Measurements from ENCODE around the gene TMPRSS5. TPM values are rescaled to one million over a fixed set of nuclear protein-coding genes. Genes with fewer than 3 reads are reported as not detected.
"Not testable (repeated sequence)": the region's sequence is repeated elsewhere in the genome, so short reads cannot be mapped to it uniquely, and the experiment has no call there.

Gene TMPRSS5
- 35.0 TPM for total RNA-seq

DNA sequence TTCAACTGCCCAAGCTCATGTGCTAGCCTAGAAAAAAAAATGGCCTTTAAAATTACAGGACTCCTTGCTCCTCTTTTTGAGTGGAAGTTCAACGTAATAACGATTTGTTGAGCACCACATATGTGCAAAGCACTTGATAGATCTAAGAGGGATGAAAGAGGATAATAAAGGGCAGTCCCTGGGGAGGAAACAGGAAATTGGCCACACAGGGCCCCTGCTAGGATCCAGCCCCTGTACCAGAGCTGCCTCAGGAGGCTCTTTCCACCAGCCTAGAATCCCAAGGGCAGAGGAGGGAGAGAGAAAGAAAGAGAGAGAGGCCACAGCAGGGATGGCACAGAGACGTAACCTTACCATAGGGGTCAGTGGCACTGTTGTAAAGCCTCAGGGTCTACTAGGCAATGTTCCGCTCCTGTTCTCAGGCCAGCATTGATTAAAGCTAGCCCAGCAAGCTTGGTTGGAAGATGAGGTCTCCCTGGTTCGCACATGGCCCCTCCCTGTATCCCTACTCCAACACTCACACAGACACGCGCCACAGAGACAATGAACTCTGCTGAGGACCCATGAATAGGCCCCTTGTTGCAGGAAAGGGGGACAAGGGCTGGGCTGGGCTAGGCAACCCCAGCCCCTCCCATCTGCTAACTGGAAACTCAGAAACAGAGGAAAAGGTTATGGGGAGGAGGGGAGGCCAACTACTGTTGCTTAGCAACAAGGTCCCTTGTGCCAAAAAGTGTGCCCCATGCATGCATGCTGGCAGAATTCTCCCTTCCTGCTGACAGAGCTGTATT is at the start of gene TMPRSS5:
TMPRSS5 (minus strand) TSS at position 438 of the 785 bp plus-strand sequence; CDS start at position 354, 84 bp downstream.
- intact Hi-C loops (cut with DNase I), result no loop called here
- DNase-seq (ENCODE audit: low spot score), result no peak
- peak; percentile 93 for ATAC-seq

DNA sequence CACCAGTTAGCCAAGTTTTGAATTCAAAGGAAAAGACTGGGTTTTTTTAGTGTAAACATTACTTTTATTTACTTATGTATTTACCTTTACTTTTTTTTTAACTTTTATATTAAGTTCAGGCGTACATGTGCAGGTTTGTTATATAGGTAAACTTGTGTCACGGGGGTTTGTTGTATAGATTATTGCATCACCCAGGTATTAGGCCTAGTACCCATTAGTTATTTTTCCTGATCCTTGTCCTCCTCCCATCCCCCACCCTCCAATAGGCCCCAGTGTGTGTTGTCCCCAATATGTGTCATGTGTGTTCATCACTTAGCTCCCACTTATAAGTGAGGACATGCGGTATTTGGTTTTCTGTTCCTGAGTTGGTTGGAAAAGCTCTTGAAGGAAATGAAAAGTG is 46.8 kb upstream of the TMPRSS5 start:
- DNase-seq (ENCODE audit: low spot score) (no peak), ATAC-seq (no peak)
- intact Hi-C loops (cut with DNase I), result no loop called here

- intact Hi-C loops (cut with DNase I), result no loop called here
- ATAC-seq (no peak), DNase-seq (ENCODE audit: low spot score) (no peak)
Observed at GRCh38 chr11:113736323-113736722, 30.2 kb upstream of the TMPRSS5 start.

DNA sequence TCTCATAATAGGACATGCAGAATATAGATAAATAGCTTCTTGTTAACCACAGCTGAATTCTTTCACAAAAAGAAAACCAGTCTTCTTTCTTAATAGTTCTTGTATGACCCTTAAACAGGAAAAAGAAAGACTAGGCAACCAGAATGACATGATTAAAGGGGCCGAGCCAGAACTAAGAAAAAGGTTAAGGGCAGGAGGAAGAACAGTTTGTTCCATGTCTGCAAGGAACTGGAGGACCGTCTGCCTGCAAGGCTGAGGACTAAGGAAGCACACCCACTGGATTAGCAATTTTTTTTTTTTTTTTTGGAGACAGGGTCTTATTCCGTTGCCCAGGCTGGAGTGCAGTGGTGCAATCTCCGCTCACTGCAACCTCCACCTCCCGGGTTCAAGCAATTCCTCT is 26.0 kb upstream of the TMPRSS5 start:
- intact Hi-C loops (cut with DNase I), result no loop called here
- DNase-seq (ENCODE audit: low spot score), result no peak
- no peak for ATAC-seq

- intact Hi-C loops (cut with DNase I), result no loop called here
- DNase-seq (ENCODE audit: low spot score) (no peak), ATAC-seq (peak; percentile 80)
Observed at GRCh38 chr11:113730887-113731726, 25.0 kb upstream of the TMPRSS5 start.

- ATAC-seq (no peak), DNase-seq (ENCODE audit: low spot score) (no peak)
- intact Hi-C loops (cut with DNase I), result loop anchor here (10.0 kb wide), 1 partner anchor 425 kb away; no protein-coding TSS in a partner anchor
Observed at GRCh38 chr11:113729456-113729855, 23.3 kb upstream of the TMPRSS5 start.

- no peak for DNase-seq (ENCODE audit: low spot score)
- intact Hi-C loops (cut with DNase I), result loop anchor here (10.0 kb wide), 1 partner anchor 424 kb away; no protein-coding TSS in a partner anchor
- ATAC-seq, result no peak
Observed at GRCh38 chr11:113728814-113729213, 22.7 kb upstream of the TMPRSS5 start.

GRCh38 chr11:113725913-113726312 is 19.8 kb upstream of the TMPRSS5 start:
- ATAC-seq (no peak), DNase-seq (ENCODE audit: low spot score) (no peak)
- intact Hi-C loops (cut with DNase I), result loop anchor here (10.0 kb wide), 1 partner anchor 421 kb away; no protein-coding TSS in a partner anchor

- DNase-seq (ENCODE audit: low spot score), result no peak
- no peak for ATAC-seq
- intact Hi-C loops (cut with DNase I), result loop anchor here (10.0 kb wide), 1 partner anchor 421 kb away; no protein-coding TSS in a partner anchor
Observed at GRCh38 chr11:113725407-113725806, 19.3 kb upstream of the TMPRSS5 start.

GRCh38 chr11:113724778-113725177 is 18.7 kb upstream of the TMPRSS5 start:
- intact Hi-C loops (cut with DNase I), result loop anchor here (5.0 to 10.0 kb wide), 2 partner anchors 137 to 420 kb away; no protein-coding TSS in a partner anchor

DNA sequence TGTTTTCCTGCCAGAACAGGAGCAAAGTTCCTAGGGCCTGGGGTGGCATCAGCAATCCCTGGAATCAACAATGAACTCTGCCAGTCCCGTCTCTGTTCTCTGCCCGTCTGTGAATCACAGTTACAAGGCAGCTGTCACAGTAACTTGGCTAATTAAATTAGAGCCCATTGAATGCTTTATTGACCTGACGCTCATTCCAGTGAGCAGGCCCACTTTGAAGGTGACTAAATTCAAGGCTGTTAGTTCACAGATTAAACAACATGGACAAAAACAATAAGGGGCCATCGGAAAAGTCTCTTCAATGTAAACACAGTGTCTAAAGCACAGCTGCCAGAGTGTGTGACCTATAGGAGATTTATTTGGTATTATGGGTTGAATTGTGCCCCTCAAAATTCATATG is 17.7 kb upstream of the TMPRSS5 start:
- ATAC-seq (no peak), DNase-seq (ENCODE audit: low spot score) (no peak)
- intact Hi-C loops (cut with DNase I), result loop anchor here (5.0 to 10.0 kb wide), 2 partner anchors 136 to 419 kb away; no protein-coding TSS in a partner anchor

More at GRCh38 chr11:113724778-113725177, 18.7 kb upstream of the TMPRSS5 start:
- DNase-seq (ENCODE audit: low spot score) (no peak), ATAC-seq (no peak)

GRCh38 chr11:113722934-113723333 is 16.8 kb upstream of the TMPRSS5 start:
- intact Hi-C loops (cut with DNase I), result loop anchor here (5.0 to 10.0 kb wide), 2 partner anchors 136 to 418 kb away; no protein-coding TSS in a partner anchor
- ATAC-seq (no peak), DNase-seq (ENCODE audit: low spot score) (no peak)

DNA sequence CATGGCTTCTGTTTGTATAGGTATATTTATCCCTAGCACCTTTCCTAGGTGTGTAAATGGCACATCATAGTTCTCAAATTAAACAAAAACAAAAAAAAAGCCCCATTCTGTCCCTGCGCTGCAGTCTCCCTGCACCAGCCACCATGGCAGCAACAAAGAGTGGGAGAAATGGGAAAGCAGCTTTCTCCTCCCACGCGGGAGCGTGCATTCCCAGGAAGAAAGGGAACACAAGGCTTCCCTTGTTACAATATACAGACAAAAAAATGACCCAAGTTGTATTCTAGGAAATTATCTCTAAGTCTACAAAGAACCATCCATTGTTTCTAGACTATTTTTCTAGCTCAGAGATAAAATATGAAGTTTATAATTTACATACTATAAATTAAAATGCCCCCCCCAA is 16.1 kb upstream of the TMPRSS5 start:
- peak; percentile 58 for ATAC-seq
- intact Hi-C loops (cut with DNase I), result loop anchor here (5.0 to 10.0 kb wide), 2 partner anchors 135 to 417 kb away; no protein-coding TSS in a partner anchor

GRCh38 chr11:113721462-113722066 is 15.5 kb upstream of the TMPRSS5 start:
- intact Hi-C loops (cut with DNase I), result loop anchor here (5.0 to 10.0 kb wide), 2 partner anchors 134 to 417 kb away; no protein-coding TSS in a partner anchor
- ATAC-seq, result no peak

More for the DNA sequence above, 16.1 kb upstream of the TMPRSS5 start:
- DNase-seq (ENCODE audit: low spot score), result peak; percentile 66

DNA sequence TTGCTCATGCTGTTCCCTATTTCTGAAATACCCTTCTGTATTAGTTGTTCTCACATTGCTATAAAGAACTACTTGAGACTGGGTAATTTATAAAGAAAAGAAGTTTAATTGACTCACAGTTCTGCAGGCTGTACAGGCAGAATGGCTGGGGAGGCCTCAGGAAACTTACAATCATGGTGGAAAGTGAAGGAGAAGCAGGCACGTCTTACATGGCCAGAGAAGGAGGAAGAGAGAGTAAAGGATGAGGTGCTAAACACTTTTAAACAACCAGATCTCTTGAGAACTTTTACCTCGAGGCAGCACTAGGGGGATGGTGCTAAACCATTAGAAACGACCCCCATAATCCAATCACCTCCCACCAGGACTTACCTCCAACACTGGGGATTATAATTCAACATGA is 14.4 kb upstream of the TMPRSS5 start:
- not testable (repeated sequence) for DNase-seq (ENCODE audit: low spot score); ATAC-seq
- intact Hi-C loops (cut with DNase I), result loop anchor here (5.0 to 10.0 kb wide), 2 partner anchors 133 to 416 kb away; no protein-coding TSS in a partner anchor

More at GRCh38 chr11:113721462-113722066, 15.5 kb upstream of the TMPRSS5 start:
- no peak for DNase-seq (ENCODE audit: low spot score)

GRCh38 chr11:113715882-113716625 is 9.9 kb upstream of the TMPRSS5 start:
- intact Hi-C loops (cut with DNase I), result no loop called here
- ATAC-seq, result no peak
- DNase-seq (ENCODE audit: low spot score), result no peak

DNA sequence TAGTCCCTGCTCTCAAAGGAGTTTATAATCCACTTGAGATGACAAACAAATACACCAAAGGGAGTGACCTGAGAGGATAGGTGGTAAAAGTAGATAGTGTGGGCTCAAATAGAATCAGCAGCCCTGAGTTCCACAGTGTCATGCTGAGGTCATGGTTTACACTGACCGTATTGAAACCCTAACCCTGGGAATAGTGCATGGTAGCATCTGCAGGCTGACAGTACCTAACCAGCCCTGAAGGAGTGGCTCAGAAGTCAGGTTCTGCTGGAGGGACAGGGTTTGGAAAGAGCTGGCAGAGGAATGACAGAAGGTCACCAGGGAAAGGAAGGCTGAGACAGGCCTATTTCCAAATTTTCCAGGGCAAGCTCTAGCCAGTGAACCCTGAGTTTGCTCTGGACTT is 9.2 kb upstream of the TMPRSS5 start:
- DNase-seq (ENCODE audit: low spot score) (no peak), ATAC-seq (no peak)
- intact Hi-C loops (cut with DNase I), result no loop called here

DNA sequence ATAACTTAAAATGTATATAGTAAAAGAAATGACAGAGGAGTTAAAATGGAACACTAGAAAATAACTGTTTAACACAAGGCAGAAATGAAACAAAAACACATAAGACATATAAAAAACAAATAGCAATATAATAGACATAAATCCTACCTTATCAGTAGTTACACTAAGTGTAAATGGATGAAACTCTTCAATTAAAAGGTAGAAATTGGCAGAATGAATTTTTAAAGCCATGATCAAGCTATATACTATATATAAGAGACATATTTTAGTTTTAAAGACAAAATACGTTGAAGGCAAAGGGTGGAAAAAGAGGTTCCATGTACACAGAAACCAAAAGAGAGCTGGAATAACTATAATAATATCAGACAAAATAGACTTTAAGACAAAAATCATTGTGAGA is 4.9 kb upstream of the TMPRSS5 start:
- intact Hi-C loops (cut with DNase I), result no loop called here
- DNase-seq (ENCODE audit: low spot score), result no peak

More for the DNA sequence above, 4.9 kb upstream of the TMPRSS5 start:
- ATAC-seq, result no peak

All from sciatic nerve (tissue), 2 donors.